DOHH2 (cell line): ENCODE results near the gene RMDN2.

Experiments
- H3F3A ChIP-seq: fragments of 200-600 bp; sonication (generic), shearing (Covaris generic); 2 replicates; pipeline ENCODE4 v1.6.0; 2016; ENCODE audit warnings: antibody characterized with exemption, mild to moderate bottlenecking; ENCODE audit not compliant: control insufficient read depth, insufficient read depth
- H3K27ac ChIP-seq: fragments of 200-600 bp; sonication (generic); 2 replicates; pipeline ENCODE4 v1.5.1; 2014; ENCODE audit warnings: low read depth, mild to moderate bottlenecking, low read length, moderate library complexity
- H3K27me3 ChIP-seq: fragments of 200-600 bp; sonication (generic); 2 replicates; pipeline ENCODE4 v1.6.1; 2014; ENCODE audit warnings: mild to moderate bottlenecking, low read length, mixed read lengths; ENCODE audit not compliant: control insufficient read depth
- H3K36me3 ChIP-seq: fragments of 200-600 bp; sonication (generic); 2 replicates; pipeline ENCODE4 v1.6.1; 2014; ENCODE audit warnings: mild to moderate bottlenecking, low read length, moderate library complexity, mixed read lengths; ENCODE audit not compliant: control insufficient read depth
- H3K4me1 ChIP-seq: fragments of 200-600 bp; sonication (generic); 2 replicates; pipeline ENCODE4 v1.6.1; 2014; ENCODE audit warnings: mild to moderate bottlenecking, low read length, mixed read lengths; ENCODE audit not compliant: control insufficient read depth
- H3K4me2 ChIP-seq: fragments of 200-600 bp; sonication (generic); 2 replicates; pipeline ENCODE4 v1.6.0; 2014; ENCODE audit warnings: mild to moderate bottlenecking, low read length, moderate library complexity
- H3K4me3 ChIP-seq: fragments of 200-600 bp; sonication (generic); 2 replicates; pipeline ENCODE4 v1.5.1; 2014; ENCODE audit warnings: mild to moderate bottlenecking, low read length, mixed read lengths
- H3K79me2 ChIP-seq: fragments of 200-600 bp; sonication (generic); 2 replicates; pipeline ENCODE4 v1.6.1; 2014; ENCODE audit warnings: mild to moderate bottlenecking, low read length, mixed read lengths; ENCODE audit not compliant: control insufficient read depth
- H3K9me2 ChIP-seq: fragments of 200-600 bp; sonication (generic); replicated peaks from 2 replicates; pipeline ENCODE4 v1.6.1; 2014; ENCODE audit warnings: mild to moderate bottlenecking, low read length, mixed read lengths; ENCODE audit not compliant: control insufficient read depth
- H3K9me3 ChIP-seq: fragments of 200-600 bp; sonication (generic); 2 replicates; pipeline ENCODE4 v1.6.1; 2014; ENCODE audit warnings: antibody characterized with exemption, low read length, mixed read lengths; ENCODE audit not compliant: control insufficient read depth, insufficient read depth
- H4K20me1 ChIP-seq: fragments of 200-600 bp; sonication (generic); 2 replicates; pipeline ENCODE4 v1.6.0; 2014; ENCODE audit warnings: low read depth, mild to moderate bottlenecking, antibody characterized with exemption, low read length, moderate library complexity; ENCODE audit not compliant: control insufficient read depth, insufficient read depth
- CTCF ChIP-seq: fragments of 200-600 bp; sonication (generic); IDR thresholded peaks from one replicate; pipeline ENCODE4 v1.5.1; 2014; ENCODE audit warnings: antibody characterized with exemption, mild to moderate bottlenecking, low read depth, low read length; ENCODE audit not compliant: poor library complexity, severe bottlenecking
- EZH2phosphoT487 ChIP-seq: fragments of 200-600 bp; sonication (generic); IDR thresholded peaks from 2 replicates; pipeline ENCODE4 v1.6.1; 2017; ENCODE audit warnings: borderline replicate concordance, mild to moderate bottlenecking, antibody characterized with exemption, low read length, moderate library complexity, mixed read lengths

Gene RMDN2

GRCh38 chr2:37916512-37917082 lies 8.5 kb upstream of the RMDN2 start:
- H3K4me3 ChIP-seq = no peak overlapping the region
- H3K4me2 ChIP-seq = no peak overlapping the region
- no peaks in the 10 kb centered on the region for H3K9me2 ChIP-seq
- H3K27me3 ChIP-seq = no peaks in the 10 kb centered on the region
- no peaks in the 10 kb centered on the region for H3K9me3 ChIP-seq
- no peaks in the 10 kb centered on the region for H3K4me1 ChIP-seq
- H3K36me3 ChIP-seq = no peaks in the 10 kb centered on the region
- no peaks in the 10 kb centered on the region for H3F3A ChIP-seq
- TF ChIP-seq EZH2phosphoT487 (no peak), CTCF (no peak)
- no peaks in the 10 kb centered on the region for H4K20me1 ChIP-seq
- no peak overlapping the region for H3K27ac ChIP-seq
- no peaks in the 10 kb centered on the region for H3K79me2 ChIP-seq

- H3K36me3 ChIP-seq = no peaks in the 10 kb centered on the region
- no peaks in the 10 kb centered on the region for H3K9me2 ChIP-seq
- H3K4me2 ChIP-seq = no peak overlapping the region
- no peaks in the 10 kb centered on the region for H3K4me1 ChIP-seq
- H3K27ac ChIP-seq = no peak overlapping the region
- H4K20me1 ChIP-seq = no peaks in the 10 kb centered on the region
- no peak for TF ChIP-seq CTCF
- TF ChIP-seq EZH2phosphoT487 = no peak
- no peaks in the 10 kb centered on the region for H3K27me3 ChIP-seq
- H3K79me2 ChIP-seq = no peaks in the 10 kb centered on the region
- no peaks in the 10 kb centered on the region for H3K9me3 ChIP-seq
- H3K4me3 ChIP-seq = no peak overlapping the region
- H3F3A ChIP-seq = no peaks in the 10 kb centered on the region
Observed at GRCh38 chr2:37917281-37918228, 7.5 kb upstream of the RMDN2 start.

- no peaks in the 10 kb centered on the region for H3K36me3 ChIP-seq
- H4K20me1 ChIP-seq = no peaks in the 10 kb centered on the region
- H3K9me2 ChIP-seq = no peaks in the 10 kb centered on the region
- H3K27ac ChIP-seq = no peak overlapping the region
- H3F3A ChIP-seq = peaks cover 4% of the 10 kb centered on the region; the same call in 1 of the 2 replicates
- no peak overlapping the region for H3K4me3 ChIP-seq
- H3K4me2 ChIP-seq = no peak overlapping the region
- TF ChIP-seq CTCF (no peak), EZH2phosphoT487 (no peak)
- H3K4me1 ChIP-seq = peaks cover 3% of the 10 kb centered on the region
- H3K27me3 ChIP-seq = no peaks in the 10 kb centered on the region
- H3K9me3 ChIP-seq = no peaks in the 10 kb centered on the region
- H3K79me2 ChIP-seq = no peaks in the 10 kb centered on the region
Observed at GRCh38 chr2:37918742-37919186, 6.3 kb upstream of the RMDN2 start.
